Measurements from ENCODE around the gene AUTS2.
"Not testable (repeated sequence)": the region's sequence is repeated elsewhere in the genome, so short reads cannot be mapped to it uniquely, and the experiment has no call there.

The AUTS2 gene

DNA sequence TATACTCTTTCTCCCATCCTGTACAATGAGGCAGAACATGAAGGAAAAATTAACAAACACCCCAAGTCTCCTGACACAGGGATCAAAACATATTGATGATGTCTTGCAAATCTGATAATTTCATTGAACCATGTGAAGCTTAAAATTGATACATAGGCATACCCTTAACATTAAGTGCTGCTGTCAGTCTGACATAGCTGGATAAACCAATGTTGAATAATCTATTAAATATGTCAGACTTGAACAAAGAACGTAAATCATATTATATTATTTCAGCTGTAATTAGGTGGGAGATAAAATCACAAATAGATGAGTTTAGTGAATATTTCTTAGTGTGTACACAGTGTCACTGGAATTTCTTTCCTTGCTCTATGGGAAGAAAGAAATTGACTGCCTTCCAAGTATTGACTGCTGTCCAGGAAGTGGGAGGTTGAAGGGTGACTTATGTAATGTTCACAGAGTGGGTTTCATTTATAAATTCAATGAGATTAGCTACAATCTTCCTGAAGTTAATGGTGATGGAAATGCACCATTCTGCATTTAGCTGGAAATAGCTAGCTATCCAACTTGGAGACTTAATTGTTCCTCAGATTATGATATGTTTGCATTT, 170.8 kb downstream of the AUTS2 start:
- DNase-seq = no peak

DNA sequence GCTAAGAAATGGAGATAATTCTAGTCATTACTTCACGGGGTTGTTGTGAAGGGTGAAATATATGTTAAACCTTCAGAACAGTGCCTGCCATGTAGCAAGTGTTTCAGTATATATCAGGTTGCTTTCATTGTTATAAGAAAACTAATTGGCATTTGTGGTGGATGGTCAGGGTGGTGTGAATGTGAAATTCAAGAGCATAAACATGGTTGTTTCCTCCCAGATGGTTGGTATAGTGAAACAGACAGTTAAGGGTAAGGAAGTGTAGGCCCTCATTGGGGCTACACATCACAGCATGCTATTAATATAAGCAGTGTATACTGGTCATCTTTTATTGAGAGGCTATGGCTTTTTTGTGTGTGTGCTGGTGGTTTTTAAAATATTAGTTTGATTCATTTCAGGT, 171.6 kb downstream of the AUTS2 start:
- no peak for DNase-seq

DNA sequence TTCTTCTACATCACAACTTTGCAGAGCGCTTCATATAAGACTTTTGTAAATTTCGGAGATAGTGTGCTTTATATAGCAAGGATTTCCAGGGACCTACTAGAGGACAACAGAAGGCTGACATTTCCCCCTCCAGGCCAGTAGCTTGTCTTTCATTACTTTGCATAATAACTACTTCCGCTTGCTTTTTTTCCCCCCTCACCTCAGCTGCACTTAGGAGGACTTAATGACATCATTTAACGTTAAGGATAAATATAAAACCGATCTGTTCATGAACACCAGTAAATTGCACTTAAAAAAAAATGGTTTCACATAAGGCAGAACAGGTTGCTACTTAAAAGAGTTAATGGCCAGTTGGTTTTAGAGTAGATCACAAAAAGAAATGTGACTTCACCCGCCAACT, 172.3 kb downstream of the AUTS2 start:
- DNase-seq = no peak

- DNase-seq = no peak
These were observed 174.6 kb downstream of the AUTS2 start for GRCh38 chr7:69772718-69773436.

DNA sequence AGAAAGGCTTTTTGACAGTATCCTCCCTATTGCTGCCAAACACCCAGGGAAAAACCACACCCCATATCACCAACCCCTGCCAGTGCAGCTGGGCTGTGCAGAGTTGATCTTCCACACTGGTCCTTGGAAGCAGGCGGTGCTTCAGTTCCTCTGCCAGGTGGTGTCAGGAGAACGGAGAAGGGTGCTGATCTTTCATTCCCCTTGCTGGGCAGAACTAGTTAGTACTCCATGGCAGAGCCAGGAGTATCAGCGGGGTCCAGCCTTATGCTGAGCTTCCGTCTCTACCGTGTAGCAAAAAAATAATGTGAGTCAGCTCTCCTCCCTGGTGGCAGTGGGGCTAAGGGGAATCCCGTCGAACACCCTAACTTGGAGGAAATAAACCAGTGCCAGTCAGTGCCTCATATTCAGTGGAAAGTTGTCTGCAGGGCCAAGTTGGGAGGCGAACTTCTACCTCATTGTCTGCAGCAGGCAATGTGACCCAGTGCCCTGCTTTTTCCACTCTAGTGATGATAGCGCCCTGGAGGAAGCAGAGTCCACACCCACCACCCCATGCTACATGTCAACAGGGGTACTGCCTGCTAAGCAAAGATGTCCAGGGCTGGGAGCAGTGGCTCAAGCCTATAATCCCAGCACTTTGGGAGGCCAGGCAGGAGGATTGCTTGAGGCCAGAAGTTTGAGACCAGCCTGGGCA, 175.4 kb downstream of the AUTS2 start:
- no peak for DNase-seq

GRCh38 chr7:69775231-69775771, 177.0 kb downstream of the AUTS2 start:
- DNase-seq = no peak

DNA sequence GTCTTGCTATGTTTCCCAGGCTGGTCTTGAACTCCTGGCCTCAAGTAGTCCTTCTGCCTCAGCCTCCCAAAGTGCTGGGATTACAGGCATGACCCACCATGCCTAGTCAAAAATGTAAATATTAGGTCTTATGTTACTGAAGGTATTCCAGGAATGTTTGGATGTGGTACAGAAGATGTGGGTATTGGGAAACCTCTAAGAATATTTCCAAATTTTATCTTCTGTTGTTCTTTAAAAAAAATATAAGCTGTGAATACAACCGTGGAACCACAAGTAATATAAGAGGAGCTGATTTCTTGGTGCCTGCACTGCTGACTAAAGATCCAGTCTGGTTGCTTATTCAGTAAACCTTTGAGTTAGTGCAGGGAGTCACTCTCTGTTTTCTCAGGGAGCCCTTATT, 178.3 kb downstream of the AUTS2 start:
- no peak for DNase-seq

GRCh38 chr7:69778138-69778537, 179.9 kb downstream of the AUTS2 start:
- DNase-seq = no peak

GRCh38 chr7:69780379-69780778, 182.1 kb downstream of the AUTS2 start:
- DNase-seq = no peak

GRCh38 chr7:69781412-69781846, 183.2 kb downstream of the AUTS2 start:
- DNase-seq = no peak

DNA sequence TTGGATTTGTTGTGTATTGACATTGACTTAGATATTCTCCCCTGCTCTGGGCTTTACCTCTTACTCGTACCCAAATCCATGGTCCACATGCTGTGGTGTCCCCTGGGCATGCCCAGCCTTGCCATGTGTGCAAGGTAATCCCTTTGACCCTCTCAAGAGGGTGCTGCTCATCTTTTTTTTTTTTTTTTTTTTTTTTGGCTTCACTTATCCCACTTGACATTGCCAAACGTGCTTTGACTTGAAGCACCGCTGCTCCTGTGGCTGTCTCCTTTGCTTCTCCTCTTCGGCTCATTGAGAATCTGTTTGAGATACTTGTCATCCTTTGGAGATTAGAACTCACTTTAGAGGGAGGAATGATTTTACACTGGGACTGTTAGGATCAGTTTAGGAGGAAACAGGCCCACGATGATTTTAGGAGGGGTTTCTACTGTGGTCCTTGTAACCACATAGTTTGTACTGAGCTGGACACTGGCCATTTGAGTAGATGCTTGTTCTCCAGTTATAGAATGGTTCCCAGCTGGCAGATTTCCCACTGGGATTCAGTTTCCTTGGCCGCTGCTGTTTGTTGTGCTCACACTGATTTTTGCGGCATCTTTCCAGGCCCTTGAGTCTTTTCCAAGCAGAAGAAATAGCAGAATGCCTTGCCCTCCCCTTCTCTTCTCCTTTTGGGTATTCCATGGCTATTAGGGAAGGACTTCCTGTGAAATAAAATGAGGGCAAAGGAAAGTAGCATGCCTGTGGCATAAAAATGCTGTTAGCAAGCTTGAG, 184.8 kb downstream of the AUTS2 start:
- DNase-seq = no peak

GRCh38 chr7:69786130-69786529, 187.9 kb downstream of the AUTS2 start:
- not testable (repeated sequence) for DNase-seq

DNA sequence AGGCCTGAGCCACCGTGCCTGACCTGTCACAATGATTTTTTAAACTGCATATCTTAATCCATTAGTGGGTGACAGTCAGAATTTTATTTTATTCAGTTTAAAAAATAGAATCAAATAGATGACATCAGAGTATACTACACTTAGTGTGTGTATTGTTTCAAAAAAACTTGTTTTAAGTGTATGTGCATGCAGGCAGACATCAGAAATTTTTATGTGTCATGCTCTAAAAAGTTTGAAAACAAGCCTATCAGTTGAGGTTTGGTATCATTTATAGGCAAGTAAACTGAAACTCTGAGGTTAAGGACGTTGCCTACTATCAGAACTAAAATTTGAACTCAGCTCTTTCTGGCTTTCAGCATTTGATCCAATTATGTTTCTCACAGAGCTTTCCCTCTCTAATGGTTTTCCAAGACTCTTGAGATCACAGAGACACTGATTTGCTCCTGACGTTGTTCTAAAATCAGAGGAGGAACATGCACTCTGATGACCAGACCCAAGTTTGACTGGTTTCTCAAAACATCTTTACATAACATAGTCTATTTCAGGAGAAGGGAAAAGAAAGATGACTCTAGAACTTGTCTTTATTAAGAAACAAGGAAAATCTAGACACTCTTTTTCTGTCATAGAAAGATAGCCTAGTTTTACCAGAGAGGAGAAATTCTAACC, 188.6 kb downstream of the AUTS2 start:
- no peak for DNase-seq

DNA sequence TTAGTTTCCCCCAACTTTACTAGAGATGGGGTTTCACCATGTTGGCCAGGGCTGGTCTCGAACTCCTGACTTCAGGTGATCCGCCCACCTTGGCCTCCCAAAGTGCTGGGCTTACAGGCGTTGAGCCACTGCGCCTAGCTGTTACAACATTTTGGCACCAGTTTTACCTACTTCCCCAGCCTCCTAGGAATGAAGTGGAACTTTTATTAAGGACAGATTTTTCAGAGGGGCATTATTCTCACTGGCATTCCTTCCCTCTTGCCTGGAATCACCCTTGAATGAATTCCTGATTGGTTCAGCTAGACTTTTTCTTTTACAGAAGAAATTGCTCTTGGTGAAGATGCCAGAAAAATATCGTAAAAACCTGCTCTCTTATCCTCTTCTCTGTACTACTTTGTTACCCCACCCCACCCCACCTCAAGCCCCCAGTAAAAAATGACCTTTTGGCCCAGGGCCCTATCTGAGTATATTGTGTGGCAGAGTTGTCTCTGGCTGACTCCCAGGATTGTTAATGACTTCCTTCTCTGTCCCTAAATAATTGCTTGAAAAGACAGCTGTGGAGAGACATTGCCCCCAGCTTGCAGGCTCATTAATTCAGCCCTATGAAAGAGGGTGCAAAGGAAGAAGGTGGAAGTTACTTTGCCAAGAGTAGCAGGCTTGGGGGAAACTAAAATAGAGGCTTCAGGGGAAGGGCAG, 189.6 kb downstream of the AUTS2 start:
- DNase-seq = peak; percentile 13

GRCh38 chr7:69789563-69789962, 191.3 kb downstream of the AUTS2 start:
- no peak for DNase-seq

GRCh38 chr7:69790977-69791724, 192.9 kb downstream of the AUTS2 start:
- DNase-seq = no peak

DNA sequence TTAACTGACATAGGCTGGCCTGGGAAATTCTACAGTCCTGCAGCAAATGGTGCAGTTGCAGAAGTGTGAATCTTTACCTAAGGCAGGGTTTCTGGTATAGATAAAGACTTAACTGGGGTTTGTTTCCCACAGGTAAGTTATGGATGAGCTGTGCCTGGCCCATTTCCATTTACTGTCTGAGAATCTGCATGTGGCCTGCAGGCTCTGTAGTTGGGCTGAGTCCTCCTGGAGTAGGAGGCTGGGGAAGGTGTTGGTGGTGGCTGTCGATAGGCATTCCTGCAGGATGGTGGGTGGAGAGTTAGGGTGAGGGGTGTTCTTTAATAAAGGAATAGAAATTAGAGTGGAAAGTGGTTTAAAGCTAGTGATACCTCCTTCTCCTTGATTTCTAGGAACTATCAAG, 193.5 kb downstream of the AUTS2 start:
- DNase-seq = no peak

- no peak for DNase-seq
These were observed 197.7 kb downstream of the AUTS2 start for GRCh38 chr7:69795932-69796331.

GRCh38 chr7:69796416-69796815, 198.1 kb downstream of the AUTS2 start:
- no peak for DNase-seq

- DNase-seq = no peak
These were observed 200.9 kb downstream of the AUTS2 start for GRCh38 chr7:69799048-69799697.

DNA sequence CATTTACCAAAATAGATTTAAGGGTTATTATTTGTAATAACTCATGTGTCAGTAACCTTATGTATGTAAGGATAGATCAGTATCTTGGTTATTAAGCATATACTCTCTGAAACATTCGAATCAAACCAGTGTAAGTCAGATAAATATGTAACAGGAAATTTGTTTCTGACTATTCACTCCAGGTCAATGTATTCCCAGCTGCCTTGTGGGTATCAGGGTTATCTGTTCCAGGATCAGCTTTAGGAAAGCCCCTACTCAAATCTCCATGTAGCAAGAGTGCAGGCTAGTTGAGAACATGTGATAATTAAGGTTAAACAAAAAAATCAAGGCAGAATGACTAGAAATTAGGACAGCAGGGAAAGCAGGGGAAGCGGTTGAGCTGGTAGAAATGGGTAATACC, 201.7 kb downstream of the AUTS2 start:
- DNase-seq = no peak
